ENCODE data around the gene PIK3R5.

DNA sequence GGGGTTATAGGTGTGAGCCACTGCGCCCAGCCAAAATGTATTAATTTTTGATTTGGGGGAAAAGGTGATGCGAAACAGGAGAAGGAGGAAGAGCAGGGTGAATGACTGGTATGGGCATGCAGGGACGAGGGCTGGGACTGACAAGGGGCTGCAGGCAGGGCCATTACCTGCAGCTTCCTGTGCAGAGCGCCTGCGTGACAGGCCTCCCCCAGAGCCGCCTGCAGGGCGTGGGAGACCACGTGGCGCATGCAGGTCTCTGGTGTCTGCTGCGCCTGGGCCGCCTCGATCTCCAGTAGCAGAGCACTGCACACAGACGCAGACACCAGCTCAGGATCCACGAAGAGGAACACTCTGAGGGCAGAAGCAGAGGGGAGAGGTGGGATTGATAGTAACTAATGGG, 130.4 kb downstream of the PIK3R5 start:
- TF ChIP-seq, protein P1, sequence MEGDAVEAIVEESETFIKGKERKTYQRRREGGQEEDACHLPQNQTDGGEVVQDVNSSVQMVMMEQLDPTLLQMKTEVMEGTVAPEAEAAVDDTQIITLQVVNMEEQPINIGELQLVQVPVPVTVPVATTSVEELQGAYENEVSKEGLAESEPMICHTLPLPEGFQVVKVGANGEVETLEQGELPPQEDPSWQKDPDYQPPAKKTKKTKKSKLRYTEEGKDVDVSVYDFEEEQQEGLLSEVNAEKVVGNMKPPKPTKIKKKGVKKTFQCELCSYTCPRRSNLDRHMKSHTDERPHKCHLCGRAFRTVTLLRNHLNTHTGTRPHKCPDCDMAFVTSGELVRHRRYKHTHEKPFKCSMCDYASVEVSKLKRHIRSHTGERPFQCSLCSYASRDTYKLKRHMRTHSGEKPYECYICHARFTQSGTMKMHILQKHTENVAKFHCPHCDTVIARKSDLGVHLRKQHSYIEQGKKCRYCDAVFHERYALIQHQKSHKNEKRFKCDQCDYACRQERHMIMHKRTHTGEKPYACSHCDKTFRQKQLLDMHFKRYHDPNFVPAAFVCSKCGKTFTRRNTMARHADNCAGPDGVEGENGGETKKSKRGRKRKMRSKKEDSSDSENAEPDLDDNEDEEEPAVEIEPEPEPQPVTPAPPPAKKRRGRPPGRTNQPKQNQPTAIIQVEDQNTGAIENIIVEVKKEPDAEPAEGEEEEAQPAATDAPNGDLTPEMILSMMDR (IDR thresholded peaks at IDR 0.05) = no peak
- TF ChIP-seq EZH2 (IDR thresholded peaks at IDR 0.05; ENCODE audit: borderline replicate concordance, insufficient read depth, low read depth, low read length, poor library complexity, severe bottlenecking) = no peak

Measured in B cell (primary cell).